RWPE1 (cell line): ENCODE data around the gene CAPZA1.

Source experiments
- CTCF ChIA-PET: fragments of 350-600 bp; sonication (Branson Sonifier 250); formaldehyde crosslinking; extraction: SDS; loops from one replicate; lab custom pipeline; 2021; lab: Yijun Ruan, JAX
- POLR2A ChIA-PET: fragments of 400-600 bp; formaldehyde crosslinking; extraction: SDS; loops from one replicate; lab custom pipeline; 2020; ENCODE audit warnings: antibody characterized with exemption; ENCODE audit not compliant: low non-redundant PET; lab: Yijun Ruan, JAX
- DNase-seq: peaks from one replicate; pipeline ENCODE4 v3.0.0; 2012; ENCODE audit warnings: low spot score
- H3K27ac ChIP-seq: fragments of 450-650 bp; 2 replicates; pipeline ENCODE4 v1.5.1; 2017
- TF ChIP-seq, protein P1 (sequence below): fragments of 450-650 bp; conservative IDR thresholded peaks from 2 replicates; pipeline ENCODE4 v1.5.1; 2017; ENCODE audit warnings: low read depth, mild to moderate bottlenecking

Gene CAPZA1

DNA sequence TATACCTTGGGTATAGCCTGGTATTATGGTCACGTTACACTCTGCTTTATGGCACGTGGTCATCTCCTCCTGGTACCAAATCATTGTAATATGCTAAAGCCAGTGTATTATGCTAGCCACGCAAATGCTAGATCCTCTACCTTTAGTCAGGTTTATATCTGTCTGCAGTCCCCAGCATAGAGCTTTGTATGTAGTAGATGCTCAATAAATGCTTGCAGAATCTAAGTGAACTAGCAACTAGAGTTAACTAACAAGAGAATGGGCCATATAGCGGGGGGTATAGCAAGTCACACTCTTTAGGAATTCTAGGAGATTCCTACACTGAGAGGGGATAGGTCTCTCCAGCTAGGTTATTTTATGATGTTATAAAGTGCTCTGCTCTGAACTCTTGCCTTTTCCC, 57.9 kb downstream of the CAPZA1 start:
- TF ChIP-seq, protein P1, sequence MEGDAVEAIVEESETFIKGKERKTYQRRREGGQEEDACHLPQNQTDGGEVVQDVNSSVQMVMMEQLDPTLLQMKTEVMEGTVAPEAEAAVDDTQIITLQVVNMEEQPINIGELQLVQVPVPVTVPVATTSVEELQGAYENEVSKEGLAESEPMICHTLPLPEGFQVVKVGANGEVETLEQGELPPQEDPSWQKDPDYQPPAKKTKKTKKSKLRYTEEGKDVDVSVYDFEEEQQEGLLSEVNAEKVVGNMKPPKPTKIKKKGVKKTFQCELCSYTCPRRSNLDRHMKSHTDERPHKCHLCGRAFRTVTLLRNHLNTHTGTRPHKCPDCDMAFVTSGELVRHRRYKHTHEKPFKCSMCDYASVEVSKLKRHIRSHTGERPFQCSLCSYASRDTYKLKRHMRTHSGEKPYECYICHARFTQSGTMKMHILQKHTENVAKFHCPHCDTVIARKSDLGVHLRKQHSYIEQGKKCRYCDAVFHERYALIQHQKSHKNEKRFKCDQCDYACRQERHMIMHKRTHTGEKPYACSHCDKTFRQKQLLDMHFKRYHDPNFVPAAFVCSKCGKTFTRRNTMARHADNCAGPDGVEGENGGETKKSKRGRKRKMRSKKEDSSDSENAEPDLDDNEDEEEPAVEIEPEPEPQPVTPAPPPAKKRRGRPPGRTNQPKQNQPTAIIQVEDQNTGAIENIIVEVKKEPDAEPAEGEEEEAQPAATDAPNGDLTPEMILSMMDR: no peak
- POLR2A ChIA-PET: no interaction called here
- H3K27ac ChIP-seq: no peak overlapping the region
- CTCF ChIA-PET: no interaction called here
- no peak for DNase-seq

GRCh38 chr1:112678605-112679004, 59.0 kb downstream of the CAPZA1 start:
- no peak overlapping the region for H3K27ac ChIP-seq
- CTCF ChIA-PET: interaction anchor here (0.6 kb wide), 1 partner anchor 1746 kb away, joined by 3 read pairs; no protein-coding TSS in a partner anchor
- POLR2A ChIA-PET: no interaction called here
- no peak for DNase-seq
- TF ChIP-seq, protein P1: no peak

- DNase-seq: no peak
- CTCF ChIA-PET: no interaction called here
- POLR2A ChIA-PET: no interaction called here
- TF ChIP-seq, protein P1: no peak
- no peak overlapping the region for H3K27ac ChIP-seq
Measured at GRCh38 chr1:112685913-112686312, 66.3 kb downstream of the CAPZA1 start.

- CTCF ChIA-PET: no interaction called here
- no peak for DNase-seq
- POLR2A ChIA-PET: no interaction called here
Measured at GRCh38 chr1:112686417-112686816, 66.8 kb downstream of the CAPZA1 start.

GRCh38 chr1:112686835-112687234, 67.2 kb downstream of the CAPZA1 start:
- CTCF ChIA-PET: no interaction called here
- TF ChIP-seq, protein P1: no peak
- no peak for DNase-seq
- no peak overlapping the region for H3K27ac ChIP-seq
- POLR2A ChIA-PET: no interaction called here

More at GRCh38 chr1:112686417-112686816, 66.8 kb downstream of the CAPZA1 start:
- H3K27ac ChIP-seq: no peak overlapping the region
- TF ChIP-seq, protein P1: no peak

DNA sequence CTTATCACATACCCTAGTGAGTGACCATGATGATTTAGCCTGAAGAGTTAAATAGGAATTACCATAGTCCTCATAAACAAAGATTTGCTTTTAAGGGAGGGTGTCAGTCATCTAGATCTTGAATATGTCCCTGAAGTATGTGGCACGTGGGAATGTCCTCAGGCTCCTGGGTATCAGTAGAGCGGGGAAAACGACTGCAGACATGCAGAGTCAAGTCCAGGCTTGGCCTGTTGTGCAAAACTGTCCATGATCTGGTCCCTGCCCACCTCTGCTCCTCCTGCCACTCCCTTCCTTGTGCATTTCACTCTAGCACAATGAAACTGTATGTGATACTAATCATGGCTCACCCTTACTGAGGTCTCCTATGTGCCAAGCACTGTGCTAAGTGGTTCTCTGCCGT, 67.7 kb downstream of the CAPZA1 start:
- ChIA-PET POLR2A (no interaction called here), CTCF (no interaction called here)
- H3K27ac ChIP-seq: peak overlapping the region; percentile 80
- TF ChIP-seq, protein P1: no peak
- peak; percentile 84 for DNase-seq
